ENCODE results near the gene AGRN.

- TF ChIP-seq CTCF (IDR thresholded peaks at IDR 0.05; ENCODE audit: low read depth, low read length) = no peak
- TF ChIP-seq POLR2A (IDR thresholded peaks at IDR 0.05; ENCODE audit: extremely low read depth, insufficient read length) = no peak
- TF ChIP-seq MAX (IDR thresholded peaks at IDR 0.05; ENCODE audit: low read depth, low read length) = no peak
These were observed 53.2 kb downstream of the AGRN start for GRCh38 chr1:1072849-1073742.
